NCI-H2196 (cell line): ENCODE results near the gene MRPL16.
A peak's percentile ranks its signal among the peaks of the same experiment; 100 is the strongest.
"Not testable (repeated sequence)": the region's sequence is repeated elsewhere in the genome, so short reads cannot be mapped to it uniquely, and the experiment has no call there.

Experiments used
- DNase-seq: peaks from one replicate; lab custom pipeline; 2025; ENCODE audit not compliant: unreplicated experiment; lab: John Stamatoyannopoulos, UW

MRPL16 gene

GRCh38 chr11:59812220-59812619 lies 1.6 kb upstream of the MRPL16 start:
- DNase-seq = no peak

DNA sequence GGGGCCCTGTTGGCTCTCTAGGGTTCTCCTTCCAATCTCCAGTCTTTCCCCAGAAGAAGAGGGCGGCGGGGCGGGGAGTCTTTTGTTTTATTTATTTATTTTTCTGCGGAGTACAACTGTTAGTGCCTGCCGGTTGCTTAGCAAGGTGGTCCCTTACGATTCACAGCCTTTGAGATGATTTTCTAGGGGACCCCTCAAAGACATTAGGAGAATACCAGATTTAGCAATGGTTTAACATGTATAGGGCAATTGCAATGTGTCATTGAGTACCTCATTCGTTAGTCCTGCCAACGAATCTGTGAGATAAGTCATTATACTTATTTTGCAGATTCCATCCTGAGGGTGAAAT lies 307 bp upstream of the MRPL16 start:
- no peak for DNase-seq

DNA sequence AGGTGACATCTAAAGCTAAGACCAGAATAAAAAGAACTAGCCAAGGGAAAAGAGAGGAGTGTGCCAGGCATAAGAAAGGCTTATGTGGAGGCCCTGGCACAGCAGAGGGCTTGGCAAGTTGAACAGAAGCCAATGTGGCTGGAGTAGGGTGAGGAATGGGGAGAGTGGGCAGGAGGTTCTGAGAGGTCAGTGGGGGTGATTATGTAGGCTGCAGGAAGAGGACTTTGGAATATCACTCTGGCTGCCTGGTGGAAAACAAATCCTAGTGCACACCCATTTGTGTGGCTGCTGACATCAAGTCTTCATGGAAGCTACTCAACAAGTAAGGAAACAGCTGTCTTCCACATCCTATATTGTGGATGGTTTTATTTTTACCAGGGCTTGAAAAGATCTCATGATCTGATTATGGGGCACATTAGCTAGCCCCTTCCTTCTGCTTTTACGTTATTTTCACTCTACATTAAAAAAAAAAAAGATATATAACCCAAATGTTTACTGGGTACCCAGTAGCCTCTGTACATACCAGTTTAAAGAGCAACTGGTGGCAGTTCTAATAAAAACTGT lies 3.4 kb downstream of the MRPL16 start:
- no peak for DNase-seq

DNA sequence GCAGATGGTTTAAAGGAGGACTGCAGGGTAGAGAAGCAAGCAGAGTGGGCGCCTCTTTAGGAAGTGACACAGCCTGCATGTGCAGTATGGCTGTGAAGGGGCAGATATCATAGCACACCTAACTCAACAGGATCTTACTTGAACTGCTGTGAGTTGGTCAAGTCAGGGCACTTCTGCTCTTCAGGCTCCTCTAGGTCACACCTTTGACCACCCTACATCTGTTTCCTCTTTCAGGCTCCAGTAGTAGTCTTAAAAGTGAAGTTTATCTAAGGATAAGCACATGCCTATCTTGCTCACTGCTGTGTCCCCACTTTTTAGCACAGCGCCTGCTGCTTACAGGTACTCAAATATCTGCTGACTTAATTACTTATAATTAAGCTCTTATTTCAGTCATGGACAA lies 6.5 kb downstream of the MRPL16 start:
- no peak for DNase-seq

DNA sequence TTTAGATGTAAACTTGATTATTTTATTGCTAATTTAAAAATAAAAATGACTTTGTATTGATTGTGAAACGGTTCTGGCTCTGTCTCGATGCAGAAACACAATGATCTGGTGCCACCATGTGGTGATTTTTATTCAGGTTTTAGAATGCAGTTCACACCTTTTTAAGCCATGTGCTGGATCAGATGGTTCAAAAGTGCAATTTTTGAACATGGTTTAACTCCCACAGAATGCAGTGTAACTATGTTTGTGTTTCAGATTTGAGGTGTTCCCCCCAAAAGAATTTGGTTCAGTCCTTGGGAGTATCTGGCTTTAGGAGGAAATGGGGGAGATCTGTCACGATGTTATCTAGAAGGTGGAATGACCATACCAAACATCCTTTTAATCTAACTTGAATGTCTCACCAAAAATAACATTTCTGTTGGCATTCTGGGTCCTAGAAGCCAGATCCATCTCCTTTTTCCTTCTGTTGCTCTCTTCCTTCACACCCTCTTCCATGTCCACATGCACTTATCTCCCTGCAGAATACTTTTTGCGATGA lies 7.9 kb downstream of the MRPL16 start:
- DNase-seq = peak; percentile 52

DNA sequence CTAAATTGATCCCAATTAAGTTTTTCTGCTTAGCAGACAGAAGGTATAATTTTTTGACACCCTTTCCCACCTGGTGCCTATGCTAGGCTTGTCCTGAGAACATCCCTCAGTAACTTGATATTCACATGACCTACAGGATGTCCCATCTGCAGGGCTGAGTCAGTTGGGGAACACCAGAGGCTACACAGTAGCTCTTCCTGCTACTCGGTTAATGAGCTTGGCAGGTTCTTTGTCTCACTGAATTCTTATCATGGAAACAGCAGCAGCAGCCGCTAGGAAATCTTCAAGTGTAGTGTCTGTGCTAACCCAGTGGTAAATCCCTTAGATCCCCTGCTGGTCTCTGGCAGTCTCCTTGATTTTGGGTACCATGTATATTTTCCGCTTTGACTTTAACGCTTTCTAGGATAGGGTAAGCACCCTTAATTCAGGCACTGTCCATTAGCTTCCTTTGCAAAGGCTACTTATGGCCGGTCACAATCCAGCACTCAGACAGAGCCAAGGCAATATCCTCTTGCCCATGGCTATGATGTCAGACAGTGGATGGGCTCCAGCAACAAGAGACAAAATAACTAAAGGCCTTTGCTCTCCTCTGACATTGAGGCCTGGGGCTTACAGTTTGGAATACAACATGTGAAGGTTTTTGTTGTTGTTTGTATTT lies 8.5 kb downstream of the MRPL16 start:
- peak; percentile 50 for DNase-seq

- no peak for DNase-seq
Measured at GRCh38 chr11:59801160-59801706, 9.3 kb downstream of the MRPL16 start.

DNA sequence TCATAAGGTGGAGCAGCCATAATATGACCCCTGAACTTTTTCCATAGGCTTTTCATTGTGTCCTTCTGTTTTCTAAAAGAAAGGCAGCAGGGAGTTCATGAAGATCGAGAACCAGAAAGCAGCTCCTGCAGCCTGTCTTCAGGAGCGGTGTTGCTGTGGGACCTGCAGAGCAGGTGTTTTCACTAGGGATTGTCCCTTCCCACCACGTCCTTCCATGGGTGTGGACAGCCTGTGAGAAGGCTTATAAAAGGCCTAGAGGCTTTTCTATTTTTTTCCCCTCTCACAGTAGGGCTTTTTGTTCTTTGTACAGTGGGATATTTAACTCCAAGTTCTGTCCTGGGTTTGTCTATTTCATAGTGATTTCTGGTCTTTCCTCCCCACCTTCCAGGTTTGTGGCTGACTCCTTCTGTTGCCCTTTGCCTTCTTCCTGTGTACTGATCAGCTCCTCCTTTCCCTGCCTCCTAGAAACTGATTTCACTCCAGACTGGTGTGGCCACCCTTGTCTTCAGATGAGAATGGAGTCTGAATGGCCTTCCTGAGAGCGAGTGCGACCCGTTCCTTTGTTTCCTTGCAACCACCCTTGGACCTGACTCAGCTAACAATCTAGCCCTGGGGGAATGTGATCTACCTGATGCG lies 10.1 kb downstream of the MRPL16 start:
- no peak for DNase-seq

DNA sequence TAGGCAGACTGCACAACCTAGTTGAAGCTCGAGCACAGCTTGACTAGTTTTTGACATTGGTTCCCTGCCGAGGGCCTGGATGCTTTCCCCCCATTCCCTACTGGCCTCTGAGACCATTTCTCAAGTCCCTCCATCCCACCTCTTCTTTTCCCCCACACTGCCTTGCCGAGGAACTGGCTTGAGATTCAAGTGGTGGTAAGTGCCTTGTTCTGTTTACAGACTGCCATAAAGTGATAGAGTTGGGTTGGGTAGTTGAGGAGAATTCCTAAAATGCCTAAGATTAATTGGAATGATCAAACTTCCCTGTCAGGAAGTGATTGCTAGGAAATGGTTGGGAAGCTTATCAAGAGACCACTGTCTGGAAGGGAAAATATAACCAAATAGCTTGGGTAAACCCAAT lies 16.2 kb downstream of the MRPL16 start:
- DNase-seq = no peak

DNA sequence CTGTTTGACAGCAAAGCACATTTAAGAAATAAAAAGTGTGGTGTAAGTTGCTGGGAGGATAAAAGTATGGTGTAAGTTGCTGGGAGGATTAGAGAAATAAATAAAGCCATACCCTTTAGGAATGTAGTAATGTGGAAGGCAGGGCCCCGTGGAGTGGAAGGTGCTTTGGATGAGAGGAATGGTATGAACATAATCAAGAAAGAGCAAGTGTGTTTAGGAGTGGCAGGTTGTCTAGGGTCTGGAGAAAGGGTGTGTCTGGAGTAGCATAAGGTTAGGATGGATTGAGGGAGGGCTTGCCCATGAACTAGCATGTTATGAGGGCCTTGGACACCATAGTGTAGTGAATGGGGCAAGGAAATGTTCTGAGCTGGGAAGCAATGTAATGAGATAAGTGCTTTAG lies 18.1 kb downstream of the MRPL16 start:
- no peak for DNase-seq

GRCh38 chr11:59791639-59792038 lies 18.9 kb downstream of the MRPL16 start:
- no peak for DNase-seq

DNA sequence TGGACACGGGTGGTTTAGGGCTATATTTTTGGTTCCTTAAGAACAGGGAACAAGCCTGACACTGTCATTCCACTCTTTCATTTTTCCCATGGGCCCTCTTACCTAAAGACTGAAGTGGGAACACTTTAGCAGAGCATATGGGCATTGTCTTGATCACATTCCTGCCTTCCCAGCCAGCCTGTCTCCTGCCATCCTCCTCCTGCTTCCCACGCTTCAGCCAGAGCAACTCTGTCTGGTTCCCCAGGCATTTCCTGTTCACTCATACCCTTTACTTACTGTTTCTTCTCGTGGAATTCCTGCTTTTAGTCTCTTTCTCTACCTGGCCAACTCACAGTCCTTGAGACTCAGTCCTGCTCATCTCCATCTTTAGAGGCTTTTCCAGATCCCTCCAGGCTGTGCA lies 22.8 kb downstream of the MRPL16 start:
- DNase-seq = no peak

DNA sequence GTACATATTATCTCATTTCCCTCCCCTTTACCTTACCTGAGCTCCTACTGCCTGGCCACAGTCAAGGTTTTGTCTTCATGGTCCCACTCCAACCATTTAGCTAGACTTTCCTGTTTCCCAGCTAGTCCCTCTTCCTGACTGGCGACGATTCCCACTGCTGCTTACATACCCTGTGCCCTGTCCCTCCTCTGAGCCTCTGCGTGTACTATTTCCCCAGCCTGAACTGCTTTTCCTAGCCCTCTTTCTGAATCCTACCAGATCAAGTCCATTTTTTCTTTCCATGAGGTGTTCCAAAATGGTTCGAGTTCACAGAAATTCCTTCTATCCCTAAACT lies 23.4 kb downstream of the MRPL16 start:
- DNase-seq = no peak

- no peak for DNase-seq
Measured at GRCh38 chr11:59785818-59786217, 24.8 kb downstream of the MRPL16 start.

DNA sequence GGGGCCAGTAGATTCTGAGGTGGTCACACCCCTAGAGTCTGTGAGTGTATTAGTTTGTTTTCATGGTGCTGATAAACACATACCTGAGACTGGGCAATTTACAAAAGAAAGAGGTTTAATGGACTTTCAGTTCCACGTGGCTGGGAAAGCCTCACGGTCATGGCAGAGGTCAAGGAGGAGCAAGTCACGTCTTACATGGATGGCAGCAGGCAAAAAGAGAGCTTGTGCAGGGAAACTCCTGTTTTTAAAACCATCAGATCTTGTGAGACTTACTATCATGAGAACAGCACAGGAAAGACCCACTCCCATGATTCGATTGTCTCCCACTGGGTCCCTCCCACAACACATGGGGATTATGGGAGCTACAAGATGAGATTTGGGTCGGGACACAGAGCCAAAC lies 26.1 kb downstream of the MRPL16 start:
- not testable (repeated sequence) for DNase-seq

GRCh38 chr11:59783632-59784090 lies 26.9 kb downstream of the MRPL16 start:
- no peak for DNase-seq

GRCh38 chr11:59782080-59782479 lies 28.5 kb downstream of the MRPL16 start:
- no peak for DNase-seq

DNA sequence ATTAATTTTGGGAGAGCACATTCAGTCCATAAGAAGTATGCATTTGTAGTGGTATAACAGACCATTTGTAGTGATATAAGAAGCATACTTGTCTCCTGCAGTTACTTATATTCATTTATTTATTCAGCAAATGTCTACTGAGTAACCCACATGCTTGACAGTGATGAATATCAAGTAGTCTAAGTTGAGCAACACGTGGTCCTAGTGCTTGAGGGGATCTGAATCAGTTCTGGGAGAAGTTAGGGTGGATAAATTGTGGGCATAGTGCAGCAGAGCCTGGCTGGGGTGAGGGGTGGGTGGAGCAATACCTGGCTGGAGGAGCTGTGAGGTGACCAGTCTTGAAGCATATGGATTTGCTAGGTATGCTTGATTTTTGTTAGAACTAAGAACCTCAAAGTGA lies 31.1 kb downstream of the MRPL16 start:
- DNase-seq = no peak

- no peak for DNase-seq
Measured at GRCh38 chr11:59778122-59778521, 32.5 kb downstream of the MRPL16 start.

GRCh38 chr11:59777104-59777503 lies 33.5 kb downstream of the MRPL16 start:
- no peak for DNase-seq

DNA sequence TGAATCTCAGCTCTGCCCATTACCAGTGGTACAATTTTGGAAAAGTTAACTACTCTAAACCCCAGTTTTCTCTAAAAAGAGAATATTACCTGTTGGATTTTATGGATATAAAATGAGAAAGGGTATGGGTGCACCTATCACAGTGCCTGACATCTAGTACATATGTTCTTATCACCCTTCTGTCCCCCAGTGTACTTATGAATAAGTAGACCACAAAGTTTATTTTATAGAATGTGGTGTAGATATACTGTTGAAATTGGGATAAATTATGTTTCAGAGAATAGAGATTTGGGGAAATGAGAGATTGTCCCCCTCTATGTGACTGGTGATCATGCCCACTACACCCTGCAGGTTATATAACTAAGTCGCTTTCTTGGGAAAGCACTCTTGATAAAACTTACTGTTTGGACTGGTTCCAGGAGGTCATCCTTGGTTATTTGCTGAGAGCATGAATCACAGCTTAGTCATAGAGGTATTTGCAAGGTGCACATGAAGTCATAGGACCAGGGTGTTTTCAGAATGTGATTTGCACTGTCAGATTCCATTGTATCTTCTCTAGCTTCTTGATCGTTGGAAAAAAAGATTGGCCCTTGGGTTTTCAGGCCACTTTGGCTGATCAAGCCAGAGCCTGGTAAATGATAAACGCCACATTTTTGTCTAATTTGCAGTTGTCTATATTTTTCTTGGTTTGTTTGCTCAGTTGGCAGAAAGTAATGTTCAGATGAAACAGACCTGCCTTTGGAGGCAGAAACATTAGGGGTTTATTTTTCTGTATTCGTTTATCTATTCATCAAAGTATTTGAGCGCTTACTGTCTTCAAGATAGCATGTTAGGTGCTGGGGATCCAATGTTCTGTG lies 34.1 kb downstream of the MRPL16 start:
- DNase-seq = peak; percentile 25
